Stimulated activated CD8-positive, alpha-beta memory T cell treated with anti-CD3 and anti-CD28 coated beads, Interleukin-4, amount 100 ng/mL, for 48 hours (primary cell): ENCODE measurements around the gene DDC.
"Not testable (repeated sequence)": the region's sequence is repeated elsewhere in the genome, so short reads cannot be mapped to it uniquely, and the experiment has no call there.

ENCODE experiments used
- DNase-seq: peaks from one replicate; pipeline ENCODE4 v3.0.0-alpha.2; 2020

Gene DDC

GRCh38 chr7:50554431-50555322 lies 10.5 kb downstream of the DDC start:
- no peak for DNase-seq

GRCh38 chr7:50553973-50554372 lies 11.2 kb downstream of the DDC start:
- DNase-seq = no peak

DNA sequence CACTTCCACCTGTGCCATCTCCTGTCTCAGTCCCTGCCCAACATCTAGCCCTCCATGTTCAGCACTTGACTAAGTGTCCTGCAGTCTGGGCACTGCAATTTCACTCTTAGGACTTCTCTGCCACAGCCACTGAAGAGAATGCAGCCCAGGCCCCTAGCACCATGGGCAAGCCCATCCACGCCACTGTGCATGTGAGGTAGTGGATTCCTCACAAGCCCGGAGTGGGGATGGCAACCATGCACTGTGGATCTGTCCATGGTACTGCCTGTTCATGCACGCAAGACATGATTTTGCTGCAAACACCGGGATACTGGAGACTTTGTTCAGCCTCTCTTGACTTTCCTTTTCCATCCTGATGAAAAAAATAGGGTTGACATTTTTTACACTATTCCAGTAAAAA lies 12.3 kb downstream of the DDC start:
- no peak for DNase-seq

GRCh38 chr7:50552139-50552538 lies 13.1 kb downstream of the DDC start:
- no peak for DNase-seq

DNA sequence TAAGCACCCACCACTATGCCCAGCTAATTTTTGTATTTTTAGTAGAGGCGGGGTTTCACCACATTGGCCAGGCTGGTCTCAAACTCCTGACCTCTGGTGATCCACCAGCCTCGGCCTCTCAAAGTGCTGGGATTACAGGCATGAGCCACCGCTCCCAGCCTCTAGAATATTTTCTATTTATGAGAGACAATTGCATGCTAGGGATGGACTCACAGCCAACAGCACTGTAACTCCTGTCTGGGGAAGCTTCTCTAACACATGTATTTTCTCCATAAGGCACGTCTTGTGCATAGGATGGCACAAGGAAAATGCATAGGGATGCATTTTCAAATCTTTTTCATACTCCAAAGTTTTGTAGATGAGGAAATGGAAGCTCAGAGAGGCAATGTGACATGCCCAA lies 19.6 kb downstream of the DDC start:
- not testable (repeated sequence) for DNase-seq

DNA sequence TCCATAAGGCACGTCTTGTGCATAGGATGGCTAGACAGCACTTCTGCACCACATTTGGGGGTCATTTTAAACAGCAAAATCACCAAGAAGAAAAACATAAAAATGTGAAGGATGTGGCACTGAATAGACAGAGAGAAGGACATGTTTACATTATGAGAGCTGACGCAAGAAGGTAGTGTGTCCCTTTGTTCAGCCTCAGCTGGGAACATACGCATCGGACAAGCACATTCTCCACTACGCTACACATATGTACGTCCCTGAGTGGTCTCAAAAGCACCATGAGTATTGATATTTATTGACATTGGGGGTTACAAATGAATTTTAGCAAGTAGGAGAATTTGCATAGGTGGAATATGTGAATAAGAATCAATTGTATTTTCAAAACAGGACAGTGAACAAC lies 20.2 kb downstream of the DDC start:
- no peak for DNase-seq

- DNase-seq = peak; percentile 6
These were observed 21.3 kb downstream of the DDC start for GRCh38 chr7:50543776-50544442.

DNA sequence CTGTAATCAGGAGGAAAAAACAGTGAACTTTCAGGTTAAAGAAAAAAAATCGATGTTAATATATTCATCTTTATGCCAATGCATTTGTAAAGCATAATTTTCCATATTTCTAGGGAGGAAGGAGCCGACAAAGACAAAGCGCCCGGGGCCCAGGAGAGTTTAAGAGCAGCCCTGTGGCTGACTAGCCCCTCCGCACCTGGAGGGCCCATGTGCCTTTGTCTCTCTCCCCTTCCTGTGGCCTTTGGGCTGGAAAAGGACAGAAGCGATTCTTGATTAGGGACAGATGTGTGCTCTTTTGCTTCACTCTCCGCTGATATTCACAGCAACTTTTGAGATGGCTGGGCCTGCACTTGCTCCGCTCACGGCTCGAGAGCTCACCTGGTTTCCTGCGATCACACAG lies 23.1 kb downstream of the DDC start:
- DNase-seq = no peak

DNA sequence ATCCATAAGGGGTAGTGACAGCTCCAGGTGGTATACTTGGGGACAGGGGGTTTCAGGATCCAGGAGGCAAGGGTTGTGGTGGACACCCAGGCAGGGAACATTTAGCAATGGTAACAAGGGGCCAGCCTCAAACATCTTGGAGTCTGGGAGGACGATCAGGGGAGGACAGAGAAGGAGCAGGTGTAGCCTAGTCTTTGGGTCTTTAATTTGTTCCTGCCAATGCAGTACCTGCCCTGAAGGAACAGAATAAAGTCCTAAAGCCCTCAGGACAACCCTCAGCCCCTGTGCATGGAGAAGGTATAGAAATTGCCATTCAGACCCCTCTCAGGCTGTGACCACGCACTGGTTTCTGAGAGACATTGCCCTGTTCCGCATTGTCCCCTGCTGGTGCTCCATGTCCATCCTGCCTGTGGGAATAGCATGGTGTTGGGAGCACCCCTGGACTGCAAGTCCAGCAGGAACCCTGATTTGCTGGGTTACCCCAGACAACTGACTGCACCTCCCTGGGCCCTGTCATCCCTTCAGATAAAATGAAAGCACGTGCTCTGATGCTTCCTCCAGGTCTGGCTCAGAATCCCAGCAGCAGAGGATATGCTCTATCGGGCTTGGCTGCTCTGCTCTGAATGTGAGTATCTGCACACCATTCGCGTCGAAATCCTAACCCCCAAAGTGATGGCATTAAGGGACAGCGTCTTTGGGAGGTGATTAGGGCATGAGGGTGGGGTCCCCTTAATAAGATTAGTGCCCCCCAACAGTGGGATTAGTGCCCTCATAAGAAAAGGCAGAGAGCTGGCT lies 24.2 kb downstream of the DDC start:
- DNase-seq = no peak

DNA sequence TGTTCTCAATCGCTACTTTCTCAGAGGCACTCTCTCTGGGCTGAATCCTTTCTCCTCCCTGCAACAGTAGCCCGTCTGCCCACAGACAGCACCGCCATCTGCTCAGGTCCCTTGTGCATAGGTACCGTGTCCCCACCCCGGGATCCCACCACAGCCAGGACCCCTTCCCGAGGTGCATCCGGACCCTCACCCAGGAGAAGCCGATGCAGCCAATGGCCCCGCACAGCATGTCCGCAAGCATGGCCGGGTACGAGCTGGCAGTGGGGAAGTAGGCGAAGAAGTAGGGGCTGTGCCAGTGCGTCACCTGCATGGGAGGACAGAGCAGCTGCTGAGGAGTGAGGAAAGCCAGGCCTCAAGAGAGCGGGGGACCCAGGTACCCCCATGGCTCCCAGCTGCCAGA lies 25.5 kb downstream of the DDC start:
- DNase-seq = peak; percentile 7

- no peak for DNase-seq
These were observed 26.7 kb downstream of the DDC start for GRCh38 chr7:50538478-50538877.

- no peak for DNase-seq
These were observed 27.8 kb downstream of the DDC start for GRCh38 chr7:50537417-50537816.

DNA sequence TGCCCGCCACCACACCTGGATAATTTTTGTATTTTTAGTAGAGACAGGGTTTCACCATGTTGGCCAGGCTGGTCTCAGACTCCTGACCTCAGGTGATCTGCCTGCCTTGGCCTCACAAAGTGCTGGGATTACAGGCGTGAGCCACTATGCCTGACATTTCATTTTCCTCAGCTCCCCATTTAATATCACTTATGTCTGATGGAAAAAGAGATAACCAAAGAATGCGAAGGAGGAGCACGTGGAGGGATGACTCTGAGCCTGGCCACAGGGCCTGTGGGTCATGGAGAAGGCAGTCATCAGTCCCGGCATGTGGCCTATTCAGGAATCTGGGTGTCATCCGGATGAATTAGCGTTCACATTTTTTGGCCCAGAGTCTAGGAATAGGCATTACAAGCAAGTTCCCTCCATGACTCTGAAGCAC lies 29.9 kb downstream of the DDC start:
- DNase-seq = not testable (repeated sequence)

DNA sequence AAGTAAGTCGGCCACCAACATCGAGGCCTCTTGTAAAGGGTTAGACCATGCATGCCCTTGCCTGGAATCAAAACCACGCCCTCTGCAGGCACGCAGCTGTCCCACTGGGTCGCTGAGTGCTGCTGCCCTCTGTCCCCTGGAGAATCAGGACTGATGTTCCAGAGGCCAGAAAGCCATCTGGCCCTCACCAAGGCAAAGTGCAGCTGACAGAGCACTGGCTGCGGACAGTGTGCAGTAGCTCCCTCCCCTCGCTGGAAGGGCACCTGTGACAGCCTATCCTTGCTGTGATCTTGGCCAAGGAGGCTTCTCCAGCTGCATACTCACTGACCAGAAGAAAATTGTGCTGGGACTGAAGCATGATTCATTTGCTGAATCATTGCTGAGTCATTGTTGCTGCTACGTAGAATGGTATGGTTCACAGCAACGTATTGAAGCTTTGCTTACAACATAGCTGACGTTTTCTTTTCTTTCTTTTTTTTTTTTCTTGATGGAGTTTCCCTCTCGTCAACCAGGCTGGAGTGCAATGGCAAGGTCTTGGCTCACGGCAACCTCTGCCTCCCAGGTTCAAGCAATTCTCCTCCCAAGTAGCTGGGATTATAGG lies 30.4 kb downstream of the DDC start:
- DNase-seq = peak; percentile 29

- DNase-seq = peak; percentile 21
These were observed 31.3 kb downstream of the DDC start for GRCh38 chr7:50533866-50534265.

DNA sequence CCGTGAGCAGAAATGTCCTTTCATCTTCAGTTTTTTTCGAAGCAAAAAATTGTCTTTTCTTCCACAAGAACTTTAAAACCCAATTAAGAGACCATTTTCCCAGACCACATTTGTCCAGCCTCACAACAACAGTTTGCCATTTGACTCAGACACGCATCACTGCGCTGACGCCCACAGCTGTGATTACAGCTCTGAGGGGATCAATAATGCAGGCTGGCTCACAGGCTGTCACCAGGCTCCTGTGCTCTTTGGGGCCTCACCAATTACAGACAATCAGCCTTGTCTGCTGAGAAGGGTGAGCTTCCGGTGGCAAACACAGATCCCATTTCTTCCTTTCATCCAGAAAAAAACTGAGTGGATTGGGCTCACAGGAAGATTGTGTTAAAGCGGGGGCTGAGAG lies 33.3 kb downstream of the DDC start:
- peak; percentile 45 for DNase-seq

GRCh38 chr7:50531401-50531911 lies 33.7 kb downstream of the DDC start:
- DNase-seq = peak; percentile 43

DNA sequence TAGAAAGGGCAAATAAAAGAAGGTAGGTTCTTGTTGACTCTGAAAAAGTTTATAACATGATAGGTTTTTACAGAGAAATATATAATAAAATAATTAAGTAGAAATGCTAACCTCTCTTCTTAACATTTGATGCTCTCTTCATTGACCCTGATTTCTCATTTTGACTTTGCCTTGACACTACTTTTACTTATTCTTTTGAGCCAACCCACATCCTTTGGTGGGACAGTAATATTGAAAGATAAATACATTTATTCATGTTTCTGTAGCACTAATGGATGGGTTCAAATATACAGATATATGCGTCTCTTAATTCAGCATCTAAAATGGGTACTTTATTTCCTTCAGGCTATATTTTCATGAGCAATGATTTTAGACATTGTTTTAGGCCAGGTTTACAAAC lies 34.4 kb downstream of the DDC start:
- no peak for DNase-seq

DNA sequence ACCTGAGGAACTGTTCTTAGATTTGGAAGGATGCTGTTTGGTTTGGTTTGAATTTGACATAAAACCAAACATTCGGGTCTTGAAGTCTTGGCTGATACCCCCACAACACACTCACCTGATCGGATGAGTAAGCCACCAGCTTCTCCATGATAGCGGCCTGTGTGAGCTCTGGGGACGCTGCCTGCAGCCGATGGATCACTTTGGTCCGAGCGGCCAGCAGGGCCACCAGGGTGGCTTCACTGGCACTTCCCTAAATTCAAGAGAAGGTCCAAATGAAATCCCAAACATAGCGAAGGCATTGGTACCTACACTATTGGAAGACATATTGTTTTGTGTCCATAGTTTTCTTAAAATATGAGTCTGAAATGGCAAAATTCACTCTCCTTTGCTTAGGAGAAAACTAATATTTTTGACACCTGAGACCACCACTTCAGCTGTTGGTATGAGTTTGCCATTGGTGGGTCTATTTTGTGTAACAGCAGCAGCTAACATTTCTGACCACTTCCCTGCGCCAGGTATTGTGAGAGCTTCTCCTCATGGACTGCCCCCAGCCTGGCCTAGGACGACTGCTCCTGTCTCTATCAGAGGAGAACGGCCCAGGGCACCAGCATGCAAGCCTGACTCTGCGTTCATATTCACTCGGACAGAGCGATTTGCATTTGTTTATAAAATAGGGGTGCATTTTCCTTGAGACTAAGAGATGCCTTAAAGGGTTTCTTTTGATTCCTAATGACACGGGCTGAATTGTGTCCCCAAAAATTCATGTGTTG lies 35.9 kb downstream of the DDC start:
- DNase-seq = no peak

DNA sequence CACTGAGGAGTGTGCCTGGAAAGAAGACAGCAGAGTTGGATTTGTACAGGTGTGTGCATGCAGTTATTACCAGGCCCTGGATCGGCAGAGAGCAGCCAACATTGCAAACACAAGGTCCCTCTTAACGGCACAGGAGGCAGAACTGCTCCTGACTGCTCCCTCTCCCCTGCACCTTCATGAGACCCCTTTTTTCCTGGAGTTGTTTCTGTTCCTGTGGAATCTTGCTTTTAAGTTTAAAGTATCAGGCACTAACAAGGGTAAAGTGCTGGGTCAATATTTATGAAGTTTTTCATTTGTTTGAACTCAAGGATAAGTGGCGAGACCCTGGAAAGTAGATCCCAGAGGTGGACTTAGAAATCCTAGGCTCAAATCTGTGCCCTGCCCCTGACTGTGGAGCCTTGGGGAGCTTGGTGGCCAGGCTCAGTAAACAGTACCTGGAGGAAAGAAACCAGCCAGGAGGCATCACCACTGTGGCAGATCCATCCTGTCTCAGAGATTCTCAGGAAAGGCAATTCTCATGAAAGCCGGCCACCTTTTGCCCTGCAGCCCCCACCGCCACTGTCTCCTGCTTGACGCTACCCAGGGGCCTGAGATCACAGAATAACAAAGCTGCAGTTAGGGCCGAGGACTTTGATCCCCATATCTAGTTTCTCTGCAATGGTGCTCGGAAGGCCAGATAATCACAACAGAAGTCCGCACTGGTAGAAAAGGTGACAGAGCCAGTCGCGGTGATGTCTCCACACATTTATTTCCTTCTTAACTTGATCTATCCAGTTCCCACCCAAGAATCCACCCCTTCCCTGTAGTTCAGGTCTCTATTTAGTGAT lies 36.7 kb downstream of the DDC start:
- no peak for DNase-seq

DNA sequence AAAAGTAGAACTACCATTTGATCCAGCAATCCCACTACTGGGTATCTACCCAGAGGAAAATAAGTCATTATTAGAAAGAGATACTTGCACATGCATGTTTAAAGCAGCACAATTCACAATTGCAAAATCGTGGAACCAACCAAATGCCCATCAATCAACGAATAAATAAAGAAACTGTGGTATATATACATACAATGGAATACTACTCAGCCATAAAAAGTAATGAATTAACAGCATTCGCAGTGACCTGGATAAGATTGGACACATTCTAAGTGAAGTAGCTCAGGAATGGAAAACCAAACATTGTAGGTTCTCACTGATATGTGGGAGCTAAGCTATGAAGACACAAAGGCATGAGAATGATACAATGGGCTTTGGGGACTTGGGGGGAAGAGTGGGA lies 45.9 kb downstream of the DDC start:
- DNase-seq = not testable (repeated sequence)
